MM.1S (cell line): ENCODE measurements around the gene NUAK1.

ENCODE experiments used
- DNase-seq: peaks from one replicate; pipeline ENCODE4 v3.0.0-alpha.2; 2015
- H2AFZ ChIP-seq: fragments of 300-600 bp; sonication (generic); 2 replicates; pipeline ENCODE4 v1.6.0; 2016; ENCODE audit warnings: antibody characterized with exemption, low read length
- H3F3A ChIP-seq: fragments of 300-600 bp; sonication (generic); 2 replicates; pipeline ENCODE4 v1.6.1; 2016; ENCODE audit warnings: mild to moderate bottlenecking, antibody characterized with exemption, low read length, moderate library complexity, mixed read lengths; ENCODE audit not compliant: insufficient read depth
- H3K27ac ChIP-seq: fragments of 300-600 bp; sonication (generic); 2 replicates; pipeline ENCODE4 v1.5.1; 2016; ENCODE audit warnings: mild to moderate bottlenecking, low read length
- H3K27me3 ChIP-seq: fragments of 300-600 bp; sonication (generic); replicated peaks from 2 replicates; pipeline ENCODE4 v1.6.0; 2016; ENCODE audit warnings: low read length; ENCODE audit not compliant: insufficient read depth
- H3K36me3 ChIP-seq: fragments of 300-600 bp; sonication (generic); replicated peaks from 2 replicates; pipeline ENCODE4 v1.6.1; 2016; ENCODE audit warnings: mild to moderate bottlenecking, low read length, mixed read lengths; ENCODE audit not compliant: insufficient read depth
- H3K4me1 ChIP-seq: fragments of 300-600 bp; sonication (generic); 2 replicates; pipeline ENCODE4 v1.6.1; 2016; ENCODE audit warnings: low read length, mixed read lengths
- H3K4me2 ChIP-seq: fragments of 300-600 bp; sonication (generic); 2 replicates; pipeline ENCODE4 v1.6.0; 2016; ENCODE audit warnings: low read depth, low read length
- H3K4me3 ChIP-seq: fragments of 300-600 bp; sonication (generic); 2 replicates; pipeline ENCODE4 v1.5.1; 2016; ENCODE audit warnings: low read length, mixed read lengths
- H3K79me2 ChIP-seq: fragments of 300-600 bp; sonication (generic); 2 replicates; pipeline ENCODE4 v1.6.1; 2016; ENCODE audit warnings: mixed run types, low read length, mixed read lengths
- H3K9ac ChIP-seq: fragments of 300-600 bp; sonication (generic); 2 replicates; pipeline ENCODE4 v1.6.1; 2016; ENCODE audit warnings: low read length, mixed read lengths
- H3K9me2 ChIP-seq: fragments of 300-600 bp; sonication (generic); replicated peaks from 2 replicates; pipeline ENCODE4 v1.6.1; 2016; ENCODE audit warnings: mild to moderate bottlenecking, low read length, mixed read lengths; ENCODE audit not compliant: insufficient read depth
- H3K9me3 ChIP-seq: fragments of 300-600 bp; sonication (generic); replicated peaks from 2 replicates; pipeline ENCODE4 v1.6.1; 2016; ENCODE audit warnings: mild to moderate bottlenecking, low read length, mixed read lengths; ENCODE audit not compliant: insufficient read depth
- H4K20me1 ChIP-seq: fragments of 300-600 bp; sonication (generic); 2 replicates; pipeline ENCODE4 v1.6.1; 2016; ENCODE audit warnings: mild to moderate bottlenecking, low read length, moderate library complexity, mixed read lengths; ENCODE audit not compliant: insufficient read depth
- CTCF ChIP-seq: fragments of 300-600 bp; sonication (generic); IDR thresholded peaks from 2 replicates; pipeline ENCODE4 v1.5.1; 2016; ENCODE audit warnings: antibody characterized with exemption, low read length, mixed read lengths
- EZH2 ChIP-seq: fragments of 300-600 bp; sonication (generic); optimal IDR thresholded peaks from 2 replicates; pipeline ENCODE3; 2017; ENCODE audit warnings: low read depth, mild to moderate bottlenecking, antibody characterized with exemption, low read length, mixed read lengths
- EZH2phosphoT487 ChIP-seq: fragments of 300-600 bp; sonication (generic); IDR thresholded peaks from 2 replicates; pipeline ENCODE4 v1.6.1; 2018; ENCODE audit warnings: antibody characterized with exemption, low read length

Gene NUAK1

GRCh38 chr12:106062693-106063092 lies 76.1 kb downstream of the NUAK1 start:
- H3K9me3 ChIP-seq: no peaks in the 10 kb centered on the region
- H4K20me1 ChIP-seq: no peaks in the 10 kb centered on the region
- no peaks in the 10 kb centered on the region for H3K79me2 ChIP-seq
- H3K4me3 ChIP-seq: no peak overlapping the region
- TF ChIP-seq EZH2: no peak
- TF ChIP-seq CTCF: no peak
- TF ChIP-seq EZH2phosphoT487: no peak
- H3K4me2 ChIP-seq: no peak overlapping the region
- no peak overlapping the region for H2AFZ ChIP-seq
- H3K27ac ChIP-seq: no peak overlapping the region
- H3K9ac ChIP-seq: no peak overlapping the region
- H3K27me3 ChIP-seq: no peaks in the 10 kb centered on the region
- no peak for DNase-seq
- no peaks in the 10 kb centered on the region for H3F3A ChIP-seq
- H3K36me3 ChIP-seq: no peaks in the 10 kb centered on the region; the same call in 1 of the 2 replicates
- H3K9me2 ChIP-seq: no peaks in the 10 kb centered on the region
- no peaks in the 10 kb centered on the region for H3K4me1 ChIP-seq

- Histone ChIP-seq H3K27ac (no peak overlapping the region), H2AFZ (no peak overlapping the region), H3K79me2 (no peaks in the 10 kb centered on the region), H3K27me3 (no peaks in the 10 kb centered on the region), H3F3A (no peaks in the 10 kb centered on the region), H3K9me3 (no peaks in the 10 kb centered on the region), H4K20me1 (no peaks in the 10 kb centered on the region), H3K4me3 (no peak overlapping the region), H3K36me3 (no peaks in the 10 kb centered on the region), H3K4me2 (no peak overlapping the region), H3K9me2 (no peaks in the 10 kb centered on the region), H3K4me1 (no peaks in the 10 kb centered on the region), H3K9ac (no peak overlapping the region)
- TF ChIP-seq EZH2 (no peak), CTCF (no peak), EZH2phosphoT487 (no peak)
- no peak for DNase-seq
These were observed 80.2 kb downstream of the NUAK1 start for GRCh38 chr12:106058256-106059182.

- no peak overlapping the region for H3K4me3 ChIP-seq
- H3K27ac ChIP-seq: no peak overlapping the region
- no peaks in the 10 kb centered on the region for H3K36me3 ChIP-seq
- H3F3A ChIP-seq: no peaks in the 10 kb centered on the region
- H3K4me1 ChIP-seq: no peaks in the 10 kb centered on the region
- no peak overlapping the region for H2AFZ ChIP-seq
- no peak for DNase-seq
- no peaks in the 10 kb centered on the region for H3K9me3 ChIP-seq
- H3K4me2 ChIP-seq: no peak overlapping the region
- H3K27me3 ChIP-seq: no peaks in the 10 kb centered on the region
- H3K79me2 ChIP-seq: no peaks in the 10 kb centered on the region
- H3K9me2 ChIP-seq: no peaks in the 10 kb centered on the region
- no peak overlapping the region for H3K9ac ChIP-seq
- no peak for TF ChIP-seq CTCF
- no peak for TF ChIP-seq EZH2phosphoT487
- no peak for TF ChIP-seq EZH2
- no peaks in the 10 kb centered on the region for H4K20me1 ChIP-seq
These were observed 84.7 kb downstream of the NUAK1 start for GRCh38 chr12:106054049-106054448.
